ENCODE measurements around the gene TRAF3IP1.

- TF ChIP-seq, protein P1, sequence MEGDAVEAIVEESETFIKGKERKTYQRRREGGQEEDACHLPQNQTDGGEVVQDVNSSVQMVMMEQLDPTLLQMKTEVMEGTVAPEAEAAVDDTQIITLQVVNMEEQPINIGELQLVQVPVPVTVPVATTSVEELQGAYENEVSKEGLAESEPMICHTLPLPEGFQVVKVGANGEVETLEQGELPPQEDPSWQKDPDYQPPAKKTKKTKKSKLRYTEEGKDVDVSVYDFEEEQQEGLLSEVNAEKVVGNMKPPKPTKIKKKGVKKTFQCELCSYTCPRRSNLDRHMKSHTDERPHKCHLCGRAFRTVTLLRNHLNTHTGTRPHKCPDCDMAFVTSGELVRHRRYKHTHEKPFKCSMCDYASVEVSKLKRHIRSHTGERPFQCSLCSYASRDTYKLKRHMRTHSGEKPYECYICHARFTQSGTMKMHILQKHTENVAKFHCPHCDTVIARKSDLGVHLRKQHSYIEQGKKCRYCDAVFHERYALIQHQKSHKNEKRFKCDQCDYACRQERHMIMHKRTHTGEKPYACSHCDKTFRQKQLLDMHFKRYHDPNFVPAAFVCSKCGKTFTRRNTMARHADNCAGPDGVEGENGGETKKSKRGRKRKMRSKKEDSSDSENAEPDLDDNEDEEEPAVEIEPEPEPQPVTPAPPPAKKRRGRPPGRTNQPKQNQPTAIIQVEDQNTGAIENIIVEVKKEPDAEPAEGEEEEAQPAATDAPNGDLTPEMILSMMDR (IDR thresholded peaks at IDR 0.05; ENCODE audit: low read depth, low read length), result no peak
- TF ChIP-seq, protein P2, sequence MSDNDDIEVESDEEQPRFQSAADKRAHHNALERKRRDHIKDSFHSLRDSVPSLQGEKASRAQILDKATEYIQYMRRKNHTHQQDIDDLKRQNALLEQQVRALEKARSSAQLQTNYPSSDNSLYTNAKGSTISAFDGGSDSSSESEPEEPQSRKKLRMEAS (IDR thresholded peaks at IDR 0.05; ENCODE audit: low read depth, low read length), result no peak
- TF ChIP-seq MYC (IDR thresholded peaks at IDR 0.05; ENCODE audit: low read depth, low read length) (no peak), POLR2A (IDR thresholded peaks at IDR 0.05; ENCODE audit: extremely low read depth, insufficient read length) (no peak)
Measured at GRCh38 chr2:238449241-238449640, 128.9 kb downstream of the TRAF3IP1 start.

Measured in NB4 (cell line).